Measurements from ENCODE around the gene THAP4. TPM values are rescaled to one million over a fixed set of nuclear protein-coding genes. Genes with fewer than 3 reads are reported as not detected.

Gene THAP4
- total RNA-seq, 1 donor from 2014 or later = 34.4 TPM

DNA sequence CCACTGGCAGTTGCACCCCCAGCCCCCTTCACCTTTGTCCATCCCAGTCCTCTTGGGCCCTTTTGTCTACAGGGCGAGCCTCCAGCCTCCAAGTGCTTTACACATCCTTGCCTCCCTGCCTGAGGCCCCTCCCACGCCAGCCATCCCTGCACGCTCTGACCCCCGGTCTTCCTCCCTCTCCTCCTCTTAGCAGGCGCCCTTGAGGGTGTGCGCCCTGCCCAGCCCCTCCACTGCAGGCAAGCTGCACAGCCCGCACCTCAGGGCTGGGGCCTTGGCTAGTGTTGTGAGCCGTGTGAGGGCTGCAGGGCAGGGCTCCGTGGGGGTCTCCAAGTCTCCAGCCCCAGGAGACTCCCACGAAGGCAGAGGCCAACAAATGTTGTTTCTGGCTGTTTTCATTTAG is 71.5 kb downstream of the THAP4 start:
- intact Hi-C loops (cut with micrococcal nuclease) = no loop called here

DNA sequence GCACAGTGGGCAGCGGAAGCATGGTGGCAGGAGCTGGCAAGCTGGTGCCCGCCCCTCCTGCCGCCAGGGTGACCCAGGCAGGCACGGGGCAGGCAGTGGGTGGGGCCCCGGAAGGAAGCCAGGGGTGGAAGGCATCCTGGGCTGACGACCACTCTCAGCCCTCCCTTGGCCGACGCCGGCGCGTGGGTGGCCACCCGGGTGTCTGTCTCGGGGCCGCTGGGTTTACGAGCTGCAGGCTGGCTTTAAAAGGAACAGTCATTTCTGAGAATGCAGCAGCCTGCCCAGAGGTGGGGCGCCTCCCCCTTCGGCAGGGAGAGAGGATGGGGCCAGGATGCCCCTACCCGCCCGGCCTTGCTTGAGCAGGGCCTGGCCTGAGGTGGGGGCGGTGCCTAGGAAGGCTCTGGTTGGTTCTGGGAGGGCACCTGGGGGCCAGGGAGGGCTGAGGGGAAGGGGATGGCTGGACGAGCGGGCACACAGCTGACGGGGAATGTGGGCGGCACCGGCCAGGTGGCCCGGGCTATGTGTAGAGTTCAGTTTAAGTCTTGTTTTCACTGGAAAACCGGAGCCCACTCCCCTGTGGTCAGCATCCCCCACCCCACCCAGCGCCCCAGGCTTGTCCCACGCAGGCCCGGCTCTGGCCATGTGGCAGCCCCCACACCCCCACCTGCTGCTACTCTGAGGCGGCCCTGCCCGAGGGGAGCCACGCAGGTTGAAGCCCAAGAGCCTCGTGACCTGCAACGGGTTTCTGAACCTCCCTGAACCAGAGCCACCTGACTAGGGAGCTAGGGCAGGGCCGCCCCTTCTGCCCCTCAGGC is 72.2 kb downstream of the THAP4 start:
- intact Hi-C loops (cut with micrococcal nuclease) = no loop called here

DNA sequence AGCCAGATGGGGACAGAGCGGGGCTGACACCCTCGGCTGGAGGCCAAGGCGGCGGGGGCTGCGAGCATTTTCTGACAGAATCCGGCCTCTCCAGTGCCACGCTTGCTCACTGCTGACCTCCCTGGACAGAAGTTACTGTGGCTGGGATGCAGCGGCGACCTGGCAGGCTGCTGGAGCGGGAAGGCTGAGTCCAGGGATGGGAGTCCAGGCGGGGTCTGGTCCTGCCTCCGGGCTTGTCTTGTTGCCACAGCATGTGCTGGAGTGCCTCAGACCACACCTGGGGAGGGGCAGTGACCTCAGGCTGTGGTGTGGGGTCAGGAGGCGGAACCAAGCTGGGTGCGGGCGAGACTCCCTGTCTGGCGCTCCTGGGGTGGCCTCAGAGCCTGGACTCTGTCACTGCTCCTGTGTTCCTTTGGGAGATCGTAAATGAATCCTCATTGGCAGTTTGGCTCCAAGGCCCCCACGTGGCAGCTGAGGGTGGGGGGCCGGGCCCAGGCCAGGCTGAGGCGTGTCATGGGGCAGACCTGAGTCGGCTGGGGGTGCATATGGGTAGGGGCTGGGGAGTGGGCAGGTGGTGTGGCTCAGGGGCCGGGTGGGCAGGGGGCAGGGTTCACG is 72.9 kb downstream of the THAP4 start:
- intact Hi-C loops (cut with micrococcal nuclease) = no loop called here

DNA sequence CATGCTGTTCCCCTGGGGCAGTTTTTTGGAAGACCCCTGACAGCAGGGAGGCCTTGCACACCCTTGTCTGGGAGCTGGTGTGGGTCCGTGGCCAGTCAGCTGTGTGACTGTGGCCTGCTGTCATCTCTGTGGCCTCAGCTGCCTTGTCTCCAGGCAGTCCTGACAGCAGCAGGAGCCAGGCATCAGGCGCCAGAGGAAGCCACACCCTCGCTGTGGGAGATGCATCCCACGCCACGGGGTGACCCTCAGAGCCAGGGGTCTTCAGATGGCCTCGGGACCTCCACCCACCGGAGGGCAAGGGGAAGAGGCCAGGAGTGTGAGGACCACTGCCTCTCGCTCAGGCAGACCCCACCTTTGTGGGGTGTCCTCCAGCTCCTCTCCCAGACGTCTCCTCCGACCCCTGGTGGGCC is 73.4 kb downstream of the THAP4 start:
- intact Hi-C loops (cut with micrococcal nuclease) = no loop called here

DNA sequence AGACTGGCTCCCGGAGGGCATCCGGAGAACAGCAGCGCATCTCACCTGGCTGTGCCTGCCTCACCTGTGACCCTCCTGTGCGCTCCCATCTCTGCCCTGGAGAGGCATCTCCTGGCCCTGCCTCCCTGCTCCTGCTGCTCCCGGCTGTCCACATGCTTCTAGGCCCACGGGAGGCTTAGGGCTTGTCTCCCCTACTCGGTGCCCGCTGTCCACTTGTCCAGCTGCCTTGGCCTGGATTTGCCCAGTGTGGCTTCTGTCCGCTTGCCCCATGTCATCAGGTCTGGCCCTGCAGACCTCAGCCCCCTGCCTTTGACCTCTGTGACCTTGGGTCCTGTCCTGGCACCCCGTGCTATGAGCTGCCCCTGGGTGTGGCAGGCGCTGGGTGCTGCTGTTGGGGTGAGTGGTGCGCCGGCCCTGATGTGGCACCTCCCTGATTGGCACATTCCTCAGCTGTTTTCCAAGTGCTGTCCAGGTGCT is 73.9 kb downstream of the THAP4 start:
- intact Hi-C loops (cut with micrococcal nuclease) = no loop called here

DNA sequence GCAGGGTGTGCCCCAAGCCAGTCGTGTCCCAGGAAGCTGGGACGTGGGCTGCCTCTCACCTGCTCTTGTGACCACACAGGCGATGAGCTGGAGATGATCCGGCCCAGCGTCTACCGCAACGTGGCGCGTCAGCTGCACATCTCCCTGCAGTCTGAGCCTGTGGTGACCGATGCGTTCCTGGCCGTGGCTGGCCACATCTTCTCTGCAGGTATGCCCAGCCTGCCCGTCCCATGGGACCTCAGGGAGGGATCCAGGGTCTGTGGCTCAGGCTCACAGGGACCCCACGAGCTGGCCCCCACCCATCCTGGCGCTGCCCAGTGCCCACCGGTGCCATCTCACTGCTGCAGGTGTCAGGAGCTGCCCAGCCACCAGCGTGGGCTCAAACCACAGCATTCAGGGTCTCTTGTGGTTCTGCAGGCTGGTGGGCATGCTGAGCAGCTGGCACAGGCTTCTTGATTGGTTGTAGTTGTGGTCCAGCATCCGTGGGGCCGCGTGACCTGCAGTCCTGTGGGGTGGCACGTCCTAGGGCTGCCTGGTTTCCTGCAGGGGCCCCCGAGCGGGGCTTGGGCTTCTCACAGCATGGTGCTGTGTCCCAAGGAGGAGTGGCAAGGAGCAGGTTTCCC is 74.6 kb downstream of the THAP4 start:
- intact Hi-C loops (cut with micrococcal nuclease) = no loop called here

DNA sequence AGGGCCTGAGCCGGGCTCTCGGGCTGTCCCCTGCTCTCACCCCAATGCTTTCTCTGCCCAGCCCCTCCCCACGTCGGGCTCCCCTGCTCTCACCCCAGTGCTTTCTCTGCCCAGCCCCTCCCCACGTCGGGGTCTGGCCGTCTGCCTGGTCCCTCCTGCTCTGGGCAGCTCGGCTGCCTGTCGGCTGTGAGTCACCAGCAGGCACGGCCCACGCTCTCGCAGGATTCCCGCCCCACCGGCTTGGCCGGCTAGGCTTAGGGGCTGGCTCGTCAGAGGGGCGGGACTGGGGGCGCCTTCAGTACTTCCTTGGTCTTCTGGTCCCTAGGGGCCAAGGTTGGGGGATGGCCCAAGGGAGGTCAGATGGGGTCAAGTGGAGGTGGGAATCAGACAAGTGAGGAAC is 75.1 kb downstream of the THAP4 start:
- intact Hi-C loops (cut with micrococcal nuclease) = no loop called here

DNA sequence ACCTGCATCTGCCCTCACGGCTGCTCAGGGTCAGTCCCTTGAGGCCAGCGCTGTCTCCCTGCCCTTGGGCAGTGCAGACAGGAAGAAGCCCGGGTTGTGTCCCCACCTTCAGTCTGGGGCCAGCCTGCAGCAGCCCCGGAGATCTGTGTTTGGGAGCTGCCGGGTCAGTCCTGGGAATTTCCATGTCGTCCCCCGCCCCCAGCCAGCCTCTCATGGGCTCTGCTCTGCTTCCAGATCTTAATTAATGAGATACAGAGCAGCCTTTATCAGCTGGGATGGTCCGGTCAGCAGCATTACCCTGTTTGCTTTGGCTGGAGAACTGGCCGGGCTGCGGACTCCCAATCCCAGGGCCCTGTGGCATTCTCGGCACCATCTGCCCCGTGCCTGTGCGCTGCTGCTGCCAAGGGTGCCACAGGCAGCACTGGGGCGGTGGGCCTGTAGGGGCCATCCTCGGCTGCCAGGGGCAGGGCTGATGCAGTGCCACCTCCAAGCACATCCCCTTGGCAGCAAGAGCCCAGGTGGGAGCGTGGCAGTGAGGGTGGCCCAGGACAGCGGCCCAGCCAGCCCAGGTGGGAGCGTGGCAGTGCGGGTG is 76.0 kb downstream of the THAP4 start:
- intact Hi-C loops (cut with micrococcal nuclease) = no loop called here

DNA sequence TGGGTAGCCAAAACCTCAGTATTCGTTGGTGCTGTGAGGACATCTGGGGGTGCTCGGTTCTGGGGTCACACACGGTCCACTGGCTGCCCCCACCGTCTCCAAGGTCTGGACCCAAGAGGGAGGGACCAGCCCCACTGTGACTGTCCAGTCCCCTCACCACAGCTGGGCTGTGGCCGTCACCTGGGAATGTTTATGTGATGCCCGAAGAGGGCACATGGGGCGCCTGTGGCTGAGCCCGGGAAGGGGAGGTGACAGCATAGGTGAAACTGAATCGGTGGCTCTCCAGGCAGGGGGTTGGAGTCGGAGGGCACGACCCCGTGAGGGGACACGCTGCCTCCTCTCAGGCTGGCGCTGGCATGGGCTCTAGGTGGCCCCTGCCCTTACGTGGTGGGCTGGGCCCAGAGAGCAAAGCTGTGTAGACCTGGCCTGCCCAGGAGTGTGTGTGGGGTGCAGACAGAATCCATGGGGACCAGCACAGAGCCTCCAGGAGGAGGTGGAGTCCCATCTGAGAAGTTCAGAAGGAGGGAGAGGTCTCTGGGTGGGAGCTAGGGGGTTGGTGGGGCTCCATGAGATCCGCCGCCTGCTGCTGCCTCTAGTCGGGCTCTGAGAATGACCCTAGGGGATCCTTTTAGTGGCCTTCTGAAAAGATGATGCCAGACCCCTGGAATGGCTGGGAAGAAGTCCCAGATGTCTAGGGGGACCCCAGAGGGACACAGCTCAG is 76.6 kb downstream of the THAP4 start:
- intact Hi-C loops (cut with micrococcal nuclease) = no loop called here

DNA sequence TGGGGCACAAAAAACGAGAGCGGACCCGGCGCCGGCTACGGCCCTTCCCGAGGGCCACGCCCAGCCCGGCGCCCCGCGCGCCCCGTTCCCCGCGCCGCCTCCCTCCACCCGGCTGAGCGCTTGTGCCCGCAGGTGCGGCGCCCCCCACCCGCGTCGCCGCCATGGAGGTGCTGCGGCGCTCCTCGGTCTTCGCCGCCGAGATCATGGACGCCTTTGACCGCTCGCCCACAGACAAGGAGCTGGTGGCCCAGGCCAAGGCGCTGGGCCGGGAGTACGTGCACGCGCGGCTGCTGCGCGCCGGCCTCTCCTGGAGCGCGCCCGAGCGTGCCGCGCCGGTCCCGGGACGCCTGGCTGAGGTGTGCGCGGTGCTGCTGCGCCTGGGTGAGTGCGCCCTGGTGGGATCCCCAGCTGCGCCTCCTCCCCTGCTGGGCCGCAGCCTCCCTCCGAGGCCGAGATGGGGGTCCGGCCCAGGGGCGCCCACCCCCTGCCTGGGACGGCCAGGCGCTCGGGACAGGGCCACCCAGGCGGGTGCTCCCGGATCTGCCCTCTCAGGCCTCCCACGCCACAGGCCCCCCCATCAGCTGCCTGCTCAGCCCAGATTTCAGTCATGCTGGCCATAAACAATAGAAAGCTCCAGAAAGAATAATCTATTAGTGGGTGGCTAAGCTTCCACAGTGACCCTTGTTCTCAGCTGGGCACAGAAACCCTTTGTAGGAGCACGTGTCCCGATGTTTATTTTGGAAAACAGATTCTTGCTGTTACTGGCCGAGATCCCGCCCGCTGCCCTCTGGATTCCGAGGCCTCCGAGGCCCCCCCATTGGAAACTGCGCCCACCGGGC is 77.4 kb downstream of the THAP4 start:
- intact Hi-C loops (cut with micrococcal nuclease) = no loop called here

DNA sequence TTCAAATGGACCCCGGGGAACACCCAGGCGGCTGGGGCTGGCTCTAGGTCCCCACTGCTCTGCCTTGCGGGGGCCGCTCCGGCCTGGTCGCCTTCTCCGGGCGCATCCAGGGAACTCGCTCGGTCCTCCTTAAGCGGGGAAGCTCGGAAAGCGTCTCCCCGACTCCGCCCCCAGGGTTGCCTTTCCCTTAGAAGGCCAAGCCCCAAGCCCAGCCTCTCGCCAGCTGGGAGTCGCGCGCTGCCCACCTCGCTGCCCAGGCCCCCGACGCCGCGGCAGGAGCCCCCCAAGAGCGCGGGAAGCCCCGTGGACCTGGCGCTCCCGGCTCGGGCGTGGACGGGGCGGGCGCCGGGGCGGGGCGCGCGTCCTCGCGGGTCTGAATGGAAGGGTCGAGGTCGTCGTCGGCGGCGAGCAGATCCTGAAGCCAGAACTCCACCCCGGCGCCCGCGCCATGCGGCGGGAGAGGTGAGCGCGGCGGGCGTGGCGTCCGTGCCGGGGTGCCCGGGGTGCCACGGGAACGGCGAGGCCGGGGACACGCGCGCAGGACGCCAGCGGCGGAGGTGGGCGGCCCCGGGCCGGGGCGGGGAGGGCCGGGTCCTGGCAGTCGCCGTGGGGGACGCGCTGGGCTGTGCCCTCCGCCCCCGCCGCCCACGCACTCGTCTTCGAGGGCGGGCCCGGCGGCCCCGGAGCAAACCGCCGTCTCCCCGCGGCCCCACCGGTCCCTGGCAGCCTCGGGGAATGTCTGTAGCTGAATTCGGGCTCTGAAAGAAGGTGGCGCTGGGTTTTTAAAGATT is 78.2 kb downstream of the THAP4 start, which contains the start of gene BOK:
Gene BOK, plus strand, starts transcription at position 214 of the 791 bp plus-strand sequence. CDS start 739 bp downstream, outside the sequence.
- intact Hi-C loops (cut with micrococcal nuclease) = no loop called here

DNA sequence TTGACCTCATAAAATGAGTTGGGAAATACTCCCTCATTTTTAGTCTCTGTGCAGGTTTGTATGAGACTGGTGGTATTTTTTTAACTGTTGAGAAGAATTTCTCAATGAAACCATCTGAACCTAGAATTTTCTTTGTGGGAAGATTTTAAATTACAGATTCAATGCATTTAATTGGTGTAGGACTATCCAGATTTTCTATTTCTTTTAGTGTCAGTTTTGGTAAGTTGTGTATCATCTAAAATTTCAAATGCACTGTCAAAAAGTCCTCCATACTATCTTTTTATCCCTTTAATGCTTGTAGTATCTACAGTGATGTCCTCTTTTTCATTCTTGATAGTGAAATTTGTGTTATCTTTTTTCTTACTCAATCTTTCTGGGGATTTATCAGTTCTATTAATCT is 80.2 kb downstream of the THAP4 start:
- intact Hi-C loops (cut with micrococcal nuclease) = no loop called here

DNA sequence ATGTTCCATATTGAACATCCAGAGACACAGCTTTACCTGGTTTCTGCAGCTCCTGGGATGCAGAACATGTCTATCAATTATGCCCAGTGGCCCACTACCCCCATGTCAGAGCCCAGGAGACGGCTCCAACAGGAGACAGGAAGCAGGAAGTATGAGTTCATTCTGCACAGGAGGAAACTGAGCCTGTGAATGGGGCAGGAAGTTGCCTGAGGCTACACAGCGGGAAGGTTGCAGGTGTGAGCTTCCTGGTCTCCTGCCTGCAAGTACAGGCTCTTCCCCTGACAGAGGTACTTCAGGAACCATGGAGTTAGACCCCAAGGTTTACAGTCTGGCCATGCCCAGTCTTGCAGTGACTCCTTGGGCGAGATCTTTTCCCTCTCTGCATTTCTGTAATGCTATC is 81.2 kb downstream of the THAP4 start:
- intact Hi-C loops (cut with micrococcal nuclease) = no loop called here

DNA sequence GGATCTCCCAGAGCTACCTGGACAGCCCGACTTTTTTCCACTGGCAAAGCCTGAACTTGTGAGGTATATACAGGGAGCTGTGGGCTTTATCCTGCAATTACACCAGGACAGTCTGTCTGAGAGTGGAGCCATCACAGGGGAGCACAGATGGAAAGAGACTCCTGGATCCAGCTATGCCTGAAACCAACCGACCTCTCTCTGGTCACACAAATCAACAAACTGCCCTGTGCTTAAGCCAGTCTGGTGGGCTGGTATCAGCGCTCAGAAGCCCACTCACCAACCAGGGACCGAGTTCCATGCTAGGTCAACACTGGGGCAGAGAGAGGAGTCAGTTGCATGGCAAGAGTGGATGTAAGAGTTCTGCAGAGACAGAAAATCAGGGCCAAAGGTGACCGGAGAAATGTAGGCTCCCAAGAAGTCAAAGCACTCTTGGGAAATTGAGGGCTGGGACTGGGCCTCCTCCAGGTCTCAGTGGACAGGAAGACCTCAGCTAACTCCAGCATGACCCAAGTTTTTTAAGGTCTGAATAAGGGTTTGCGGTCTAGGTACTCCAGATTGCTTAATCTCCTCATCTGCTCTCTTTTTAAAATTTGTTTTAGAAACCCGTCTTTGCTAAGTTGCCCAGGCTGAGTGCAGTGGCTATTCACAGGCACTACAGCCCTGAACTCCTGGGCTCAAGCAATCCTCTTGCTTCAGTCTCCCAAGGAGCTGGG is 82.2 kb downstream of the THAP4 start:
- intact Hi-C loops (cut with micrococcal nuclease) = no loop called here

DNA sequence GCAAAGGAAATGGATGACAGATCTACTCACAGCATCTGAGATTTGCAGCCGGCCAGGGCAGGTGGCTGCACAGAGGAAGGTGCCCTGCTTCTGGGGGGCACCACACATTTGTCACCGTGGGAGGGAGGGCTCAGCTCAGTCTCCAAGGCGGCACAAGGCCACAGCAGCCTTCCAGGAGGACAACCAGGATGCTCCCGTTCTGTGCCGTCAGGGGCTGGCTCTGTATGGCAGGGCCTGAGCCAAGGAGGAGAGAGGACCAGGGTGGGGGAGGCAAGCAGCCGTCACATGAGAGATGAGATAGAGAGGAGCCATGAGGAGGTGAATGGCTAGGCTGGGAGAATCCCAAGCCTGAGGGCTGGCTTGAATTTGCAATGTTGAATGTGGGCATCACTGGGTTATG is 83.0 kb downstream of the THAP4 start:
- intact Hi-C loops (cut with micrococcal nuclease) = no loop called here

DNA sequence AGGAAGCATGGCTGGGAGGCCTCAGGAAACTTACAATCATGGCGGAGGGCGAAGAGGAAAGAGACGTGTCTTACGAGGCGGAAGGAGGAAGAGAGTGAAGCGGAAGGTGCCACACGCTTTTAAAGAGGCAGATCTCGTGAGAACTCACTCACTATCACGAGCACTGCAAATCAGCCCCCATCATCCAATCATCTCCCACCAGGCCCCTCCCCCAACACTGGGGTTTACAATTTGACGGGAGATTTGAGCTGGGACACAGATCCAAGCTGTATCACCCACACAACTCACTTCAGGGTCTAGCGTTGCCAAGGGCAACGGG is 83.5 kb downstream of the THAP4 start:
- intact Hi-C loops (cut with micrococcal nuclease) = no loop called here

DNA sequence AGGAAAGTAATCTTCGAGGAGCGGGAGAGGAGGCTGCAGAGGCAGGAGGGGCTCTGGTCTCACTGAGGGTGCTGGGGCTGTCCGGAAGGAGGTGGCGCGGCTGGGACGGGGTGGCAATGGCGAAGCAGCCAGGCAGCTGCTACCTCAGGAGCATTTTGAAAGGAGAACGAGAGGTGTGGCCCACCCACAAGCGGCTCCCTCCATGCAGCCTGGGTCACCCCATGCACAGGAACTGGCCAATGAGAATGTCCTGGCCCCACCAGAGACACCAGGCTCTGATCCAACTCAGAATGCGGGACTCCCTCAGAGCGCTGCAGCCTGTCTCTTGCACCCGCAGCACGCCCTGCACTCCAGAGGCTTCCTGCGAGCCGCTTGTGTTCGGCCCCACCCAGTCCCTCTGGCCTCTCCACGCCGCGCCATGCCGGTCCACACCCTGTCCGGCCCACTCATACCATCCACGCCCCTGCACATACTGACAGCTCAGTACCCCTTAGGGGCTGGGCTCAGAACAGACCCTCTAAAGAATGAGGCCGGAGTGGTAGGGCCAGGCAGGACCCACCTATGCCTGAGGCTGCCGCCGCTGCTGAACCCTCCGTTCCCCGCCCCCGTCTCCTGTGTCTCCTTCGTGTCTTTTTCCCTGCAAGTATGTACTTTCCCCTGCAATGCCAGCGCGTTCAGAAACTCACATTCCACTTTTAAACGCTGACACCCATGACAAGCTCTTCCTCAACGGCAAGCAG is 84.8 kb downstream of the THAP4 start:
- intact Hi-C loops (cut with micrococcal nuclease) = no loop called here

DNA sequence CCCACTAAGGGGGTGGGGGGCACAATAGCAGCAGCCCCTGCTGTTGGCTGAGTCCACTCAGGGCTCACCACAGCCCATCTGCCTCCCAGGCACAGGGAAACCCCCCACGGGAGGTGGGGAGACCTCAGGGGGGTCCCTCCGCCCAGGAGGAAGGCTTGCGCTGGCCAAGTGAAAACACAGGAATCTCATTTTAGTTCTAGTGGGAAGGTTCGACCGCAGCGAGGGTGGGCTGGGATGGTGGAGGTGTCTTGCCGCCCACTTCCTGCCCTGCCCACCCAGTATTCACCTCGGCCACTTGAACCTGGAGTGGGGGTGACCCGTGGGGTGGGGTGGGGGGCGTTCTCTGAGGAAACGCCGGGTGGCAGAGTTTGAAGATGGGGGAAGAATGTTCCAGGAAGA is 85.4 kb downstream of the THAP4 start:
- intact Hi-C loops (cut with micrococcal nuclease) = no loop called here

Measured in T-helper 2 cell treated with Interferon-gamma antibody and Interleukin-4, amounts not matched to agents 100 ng/mL and 5 ng/mL, for 36 hours (primary cell).